OCI-LY7 (cell line): ENCODE measurements around the gene STK32C. TPM values are rescaled to one million over a fixed set of nuclear protein-coding genes. Genes with fewer than 3 reads are reported as not detected.

ENCODE experiments used
- BruUV-seq: library from RNA; stranded (reverse); fragments of 400-500 nt; replicated peaks from 2 replicates; lab custom pipeline; 2021; lab: Mats Ljungman, UMichigan
- CTCF ChIA-PET: fragments of 300-600 bp; sonication (Branson Sonifier 250); formaldehyde crosslinking; loops from one replicate; lab custom pipeline; 2022; ENCODE audit warnings: antibody characterized with exemption; ENCODE audit not compliant: unreplicated experiment; lab: Charles Lee
- POLR2A ChIA-PET: fragments of 300-600 bp; sonication (Branson Sonifier 250); formaldehyde crosslinking; loops from one replicate; lab custom pipeline; 2022; ENCODE audit warnings: antibody characterized with exemption; lab: Charles Lee
- DNase-seq: peaks from one replicate; pipeline ENCODE4 v3.0.0-alpha.2; 2015; ENCODE audit warnings: low spot score
- H2AFZ ChIP-seq: fragments of 200-600 bp; sonication (generic), shearing (Covaris generic); 2 replicates; pipeline ENCODE4 v1.6.1; 2014; ENCODE audit warnings: mild to moderate bottlenecking, antibody characterized with exemption, low read length, moderate library complexity
- H3K27ac ChIP-seq: fragments of 200-600 bp; sonication (generic); 2 replicates; pipeline ENCODE4 v1.5.1; 2014; ENCODE audit warnings: mixed run types, low read depth, mild to moderate bottlenecking, moderate library complexity, low read length, inconsistent platforms; ENCODE audit not compliant: poor library complexity, severe bottlenecking
- H3K36me3 ChIP-seq: fragments of 200-600 bp; sonication (generic); 2 replicates; pipeline ENCODE4 v1.6.1; 2014; ENCODE audit warnings: mild to moderate bottlenecking, antibody characterized with exemption, low read length, moderate library complexity, mixed read lengths; ENCODE audit not compliant: insufficient read depth
- H3K4me1 ChIP-seq: fragments of 200-600 bp; sonication (generic); 2 replicates; pipeline ENCODE4 v1.5.1; 2014; ENCODE audit warnings: mild to moderate bottlenecking, low read length; ENCODE audit not compliant: insufficient read depth, poor library complexity, severe bottlenecking
- H3K4me2 ChIP-seq: fragments of 200-600 bp; sonication (generic); 2 replicates; pipeline ENCODE4 v1.6.1; 2014; ENCODE audit warnings: mild to moderate bottlenecking, low read length
- H3K4me3 ChIP-seq: fragments of 200-600 bp; sonication (generic); 2 replicates; pipeline ENCODE4 v1.5.1; 2014; ENCODE audit warnings: mild to moderate bottlenecking, low read depth, low read length; ENCODE audit not compliant: poor library complexity, severe bottlenecking
- H3K79me2 ChIP-seq: fragments of 200-600 bp; sonication (generic); 2 replicates; pipeline ENCODE4 v1.6.1; 2016; ENCODE audit warnings: low read depth, mild to moderate bottlenecking, low read length, moderate library complexity, mixed read lengths; ENCODE audit not compliant: insufficient read depth
- H3K9me2 ChIP-seq: fragments of 200-600 bp; sonication (generic); 2 replicates; pipeline ENCODE4 v1.6.1; 2016; ENCODE audit warnings: mild to moderate bottlenecking, low read length, mixed read lengths; ENCODE audit not compliant: insufficient read depth
- H3K9me3 ChIP-seq: fragments of 200-600 bp; sonication (generic); 2 replicates; pipeline ENCODE4 v1.6.1; 2014; ENCODE audit warnings: mild to moderate bottlenecking, mixed run types, low read length, mixed read lengths
- H4K20me1 ChIP-seq: fragments of 200-600 bp; sonication (generic); 2 replicates; pipeline ENCODE4 v1.6.1; 2014; ENCODE audit warnings: mild to moderate bottlenecking, antibody characterized with exemption, low read length, moderate library complexity, mixed read lengths; ENCODE audit not compliant: insufficient read depth
- CTCF ChIP-seq: fragments of 200-600 bp; sonication (generic); conservative IDR thresholded peaks from 2 replicates; pipeline ENCODE4 v1.5.1; 2014; ENCODE audit warnings: mild to moderate bottlenecking, antibody characterized with exemption, low read length, moderate library complexity, mixed read lengths
- EZH2phosphoT487 ChIP-seq: fragments of 200-600 bp; sonication (generic); IDR thresholded peaks from 2 replicates; pipeline ENCODE4 v1.6.1; 2018; ENCODE audit warnings: low read depth, borderline replicate concordance, mild to moderate bottlenecking, mixed run types, antibody characterized with exemption, low read length, moderate library complexity, mixed read lengths
- intact Hi-C: fragments of 100-400 bp; cut with micrococcal nuclease; formaldehyde crosslinking; loops from one replicate; pipeline ENCODE4 v1.10.0; 2022; ENCODE audit not compliant: unreplicated experiment
- total RNA-seq, 2 experiments: library from RNA; depleted of rRNA in 1 of 2; stranded (reverse); fragments of >200 nt in 1 of 2; shearing (Covaris generic) in 1 of 2; gene quantifications; 2 replicates each; pipeline ENCODE4 v1.2.3, GENCODE V29; 2014 to 2022

The STK32C gene
- total RNA-seq, 2 experiments from 2014 or later = 13.1 to 30.4 TPM

DNA sequence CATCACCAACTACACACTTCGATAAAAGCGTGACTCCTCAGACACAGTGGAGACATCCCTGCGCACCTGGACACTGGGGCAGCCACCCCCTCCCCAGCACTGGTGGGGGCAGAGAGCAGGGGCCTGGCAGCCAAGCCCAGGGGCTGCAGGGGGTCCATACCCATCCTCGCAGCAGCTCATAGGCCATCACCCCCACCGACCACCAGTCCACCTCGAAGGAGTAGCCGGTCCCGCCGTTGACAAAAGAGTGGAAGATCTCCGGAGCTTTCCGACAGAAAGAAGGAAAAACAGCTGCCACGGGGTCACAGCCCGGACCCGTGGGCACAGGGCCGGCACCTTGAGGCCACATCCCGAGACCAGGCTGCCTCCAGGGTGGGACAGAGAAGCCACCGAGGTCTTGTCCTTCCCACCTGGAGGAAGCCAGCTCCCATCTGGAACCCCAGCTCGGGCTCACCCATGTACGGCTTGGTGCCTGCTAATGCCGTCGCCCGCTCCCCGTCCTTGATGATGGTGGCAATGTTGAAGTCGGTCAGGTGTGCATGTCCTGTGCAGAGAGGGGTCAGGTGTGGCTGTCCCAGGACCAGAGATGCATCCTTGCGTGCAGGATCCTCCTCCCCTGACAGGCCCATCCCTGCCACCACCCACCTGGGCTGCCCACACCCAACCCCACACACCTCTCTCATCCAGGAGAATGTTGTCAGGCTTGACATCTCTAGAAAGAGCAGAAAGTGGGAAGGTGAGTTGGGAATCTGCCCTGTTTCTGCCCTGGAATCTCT lies 82.5 kb downstream of the STK32C start:
- TF ChIP-seq EZH2phosphoT487 (no peak), CTCF (no peak)
- no peak overlapping the region for H3K4me2 ChIP-seq

DNA sequence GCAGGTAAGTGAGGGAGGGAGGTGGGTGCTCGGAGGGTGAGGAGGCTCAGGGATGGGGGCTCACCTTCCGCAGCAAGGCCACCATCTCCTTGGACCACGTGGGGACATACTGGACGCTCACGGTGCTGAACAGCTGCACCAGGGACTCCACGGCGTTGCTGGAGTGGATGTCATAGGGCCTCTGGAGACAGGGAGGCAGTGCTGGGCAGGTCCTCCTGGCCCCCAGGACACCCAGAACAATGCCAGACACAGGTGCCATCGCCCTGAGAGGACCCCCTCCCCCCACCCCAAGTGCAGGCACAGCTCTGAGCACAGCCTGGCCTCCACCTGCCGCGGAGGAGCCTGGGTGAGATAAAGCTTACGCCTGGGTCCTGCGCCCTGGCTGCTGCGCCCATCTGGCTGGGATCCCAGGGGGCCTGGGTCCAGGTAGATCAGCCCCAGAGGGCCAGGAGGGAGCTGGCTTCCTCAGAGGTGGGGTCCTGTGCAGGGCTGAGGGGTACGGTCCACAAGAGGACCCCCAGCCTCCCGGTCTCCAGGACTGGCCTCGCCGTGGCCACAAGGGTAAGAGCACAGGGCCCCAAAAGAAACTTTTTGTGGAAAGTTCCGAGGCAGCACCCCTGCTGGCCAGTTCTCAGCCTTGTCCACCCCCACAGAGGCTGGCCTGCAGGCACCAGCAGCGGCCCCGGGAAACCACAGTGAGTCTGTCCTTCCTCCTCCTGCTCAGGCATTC lies 83.2 kb downstream of the STK32C start:
- TF ChIP-seq EZH2phosphoT487 = no peak
- no peak for TF ChIP-seq CTCF
- H3K9me2 ChIP-seq = no peaks in the 10 kb centered on the region
- H3K36me3 ChIP-seq = no peaks in the 10 kb centered on the region
- no peaks in the 10 kb centered on the region for H3K9me3 ChIP-seq
- H3K4me1 ChIP-seq = no peaks in the 10 kb centered on the region
- POLR2A ChIA-PET = no interaction called here
- no peak for DNase-seq
- intact Hi-C loops = loop anchor here (10.0 kb wide), 1 partner anchor 230 kb away; no protein-coding TSS in a partner anchor
- H4K20me1 ChIP-seq = no peaks in the 10 kb centered on the region
- no peak overlapping the region for H3K27ac ChIP-seq
- no peak overlapping the region for H3K4me3 ChIP-seq
- no peak overlapping the region for H2AFZ ChIP-seq
- BruUV-seq = no TSS peak
- no peak overlapping the region for H3K4me2 ChIP-seq
- no peaks in the 10 kb centered on the region for H3K79me2 ChIP-seq
- CTCF ChIA-PET = no interaction called here

More for the DNA sequence above, 82.5 kb downstream of the STK32C start:
- Histone ChIP-seq H3K79me2 (no peaks in the 10 kb centered on the region), H3K27ac (no peak overlapping the region), H4K20me1 (no peaks in the 10 kb centered on the region), H2AFZ (no peak overlapping the region), H3K4me3 (no peak overlapping the region), H3K9me3 (no peaks in the 10 kb centered on the region), H3K36me3 (no peaks in the 10 kb centered on the region), H3K9me2 (no peaks in the 10 kb centered on the region), H3K4me1 (no peaks in the 10 kb centered on the region)
- CTCF ChIA-PET = no interaction called here
- no peak for DNase-seq
- BruUV-seq = no TSS peak
- POLR2A ChIA-PET = no interaction called here
- intact Hi-C loops = loop anchor here (10.0 kb wide), 1 partner anchor 230 kb away; no protein-coding TSS in a partner anchor
